H9 (cell line): Measurements from ENCODE around the gene GALNT10. TPM values are rescaled to one million over a fixed set of nuclear protein-coding genes. Genes with fewer than 3 reads are reported as not detected.

Source experiments
- DNase-seq: peaks from one replicate; pipeline ENCODE4 v3.0.0-alpha.2; 2017
- H2AFZ ChIP-seq: one replicate; pipeline ENCODE4 v1.6.1; 2013; ENCODE audit warnings: mild to moderate bottlenecking, low read length, control low read depth, moderate library complexity
- H2AK5ac ChIP-seq: 2 replicates; pipeline ENCODE4 v1.6.1; 2013; ENCODE audit warnings: low read length, control low read depth, mixed read lengths; ENCODE audit not compliant: insufficient read length
- H2BK120ac ChIP-seq: one replicate; pipeline ENCODE4 v1.6.1; 2013; ENCODE audit warnings: low read depth, mild to moderate bottlenecking, low read length, control low read depth, inconsistent platforms; ENCODE audit not compliant: poor library complexity, severe bottlenecking
- H2BK12ac ChIP-seq: 2 replicates; pipeline ENCODE4 v1.6.1; 2013; ENCODE audit warnings: low read length, control low read depth, mixed read lengths, low read depth; ENCODE audit not compliant: insufficient read length
- H2BK15ac ChIP-seq: 2 replicates; pipeline ENCODE4 v1.6.1; 2013; ENCODE audit warnings: low read depth, low read length, control low read depth
- H2BK20ac ChIP-seq: one replicate; pipeline ENCODE4 v1.6.1; 2013; ENCODE audit warnings: low read depth, mild to moderate bottlenecking, low read length, control low read depth, inconsistent platforms; ENCODE audit not compliant: poor library complexity, severe bottlenecking
- H2BK5ac ChIP-seq: 2 replicates; pipeline ENCODE4 v1.6.1; 2013; ENCODE audit warnings: low read length, control low read depth, mixed read lengths; ENCODE audit not compliant: insufficient read length
- H3K14ac ChIP-seq: 2 replicates; pipeline ENCODE4 v1.6.1; 2013; ENCODE audit warnings: low read length, control low read depth; ENCODE audit not compliant: insufficient read depth
- H3K18ac ChIP-seq: 2 replicates; pipeline ENCODE4 v1.6.1; 2013; ENCODE audit warnings: low read depth, mild to moderate bottlenecking, mixed read lengths, low read length, control low read depth; ENCODE audit not compliant: insufficient read length
- H3K23ac ChIP-seq: 2 replicates; pipeline ENCODE4 v1.6.1; 2013; ENCODE audit warnings: low read length, control low read depth, mixed read lengths, low read depth; ENCODE audit not compliant: insufficient read length
- H3K23me2 ChIP-seq: 2 replicates; pipeline ENCODE4 v1.6.1; 2013; ENCODE audit warnings: low read depth, mild to moderate bottlenecking, mixed read lengths, low read length, control low read depth; ENCODE audit not compliant: insufficient read length, poor library complexity, severe bottlenecking
- H3K27ac ChIP-seq: 2 replicates; pipeline ENCODE4 v1.5.1; 2013; ENCODE audit warnings: low read length, control low read depth, mixed read lengths, low read depth; ENCODE audit not compliant: insufficient read length
- H3K27me3 ChIP-seq: 2 replicates; pipeline ENCODE4 v1.6.1; 2013; ENCODE audit warnings: low read length, control low read depth, inconsistent platforms; ENCODE audit not compliant: insufficient read depth
- H3K4ac ChIP-seq: 2 replicates; pipeline ENCODE4 v1.6.1; 2013; ENCODE audit warnings: low read depth, mild to moderate bottlenecking, control low read depth, inconsistent platforms, low read length, moderate library complexity
- H3K4me1 ChIP-seq: 2 replicates; pipeline ENCODE4 v1.6.1; 2013; ENCODE audit warnings: low read length, control low read depth, inconsistent platforms; ENCODE audit not compliant: insufficient read depth
- H3K4me2 ChIP-seq: 2 replicates; pipeline ENCODE4 v1.6.1; 2013; ENCODE audit warnings: low read length, control low read depth, mixed read lengths; ENCODE audit not compliant: insufficient read length, insufficient read depth
- H3K56ac ChIP-seq: 2 replicates; pipeline ENCODE4 v1.6.1; 2013; ENCODE audit warnings: low read depth, mild to moderate bottlenecking, mixed read lengths, low read length, control low read depth; ENCODE audit not compliant: insufficient read length
- H3K79me1 ChIP-seq: 2 replicates; pipeline ENCODE4 v1.6.1; 2013; ENCODE audit warnings: low read depth, mild to moderate bottlenecking, moderate library complexity, low read length, control low read depth, inconsistent platforms; ENCODE audit not compliant: insufficient read depth, poor library complexity, severe bottlenecking
- H3K79me2 ChIP-seq: 2 replicates; pipeline ENCODE4 v1.6.1; 2013; ENCODE audit warnings: low read length, control low read depth, inconsistent platforms; ENCODE audit not compliant: insufficient read depth
- H3K9ac ChIP-seq: 2 replicates; pipeline ENCODE4 v1.6.1; 2013; ENCODE audit warnings: low read length, control low read depth, mixed read lengths; ENCODE audit not compliant: insufficient read length; ENCODE audit errors: extremely low read depth
- H3K9me3 ChIP-seq: one replicate; pipeline ENCODE4 v1.6.1; 2013; ENCODE audit warnings: low read depth, low read length, inconsistent platforms; ENCODE audit not compliant: control insufficient read depth
- H3T11ph ChIP-seq: one replicate; pipeline ENCODE4 v1.6.1; 2013; ENCODE audit warnings: mild to moderate bottlenecking, low read length, control low read depth, inconsistent platforms
- H4K20me1 ChIP-seq: one replicate; pipeline ENCODE4 v1.6.1; 2013; ENCODE audit not compliant: control insufficient read depth, insufficient read length, insufficient read depth
- H4K5ac ChIP-seq: 2 replicates; pipeline ENCODE4 v1.6.1; 2013; ENCODE audit warnings: low read depth, mild to moderate bottlenecking, mixed read lengths, low read length, control low read depth; ENCODE audit not compliant: insufficient read length
- H4K8ac ChIP-seq: replicated peaks from 2 replicates; pipeline ENCODE4 v1.6.1; 2013; ENCODE audit warnings: low read length, control low read depth, mixed read lengths, low read depth; ENCODE audit not compliant: insufficient read length
- H4K91ac ChIP-seq: 2 replicates; pipeline ENCODE4 v1.6.1; 2013; ENCODE audit warnings: low read depth, mild to moderate bottlenecking, moderate library complexity, mixed read lengths, low read length, control low read depth; ENCODE audit not compliant: insufficient read length
- H3K27ac Mint-ChIP-seq, 3 experiments: 2 replicates in 2 of 3; 3 replicates in 1 of 3; pipeline ENCODE4 v1.8.0; 2020 to 2021; ENCODE audit warnings: mixed read lengths in 3 of 3, mild to moderate bottlenecking in 1 of 3, moderate library complexity in 1 of 3
- H3K27me3 Mint-ChIP-seq: 2 replicates; pipeline ENCODE4 v1.8.0; 2021; ENCODE audit warnings: low read depth, mild to moderate bottlenecking, moderate library complexity, mixed read lengths
- H3K36me3 Mint-ChIP-seq, 3 experiments: 2 replicates in 2 of 3; 3 replicates in 1 of 3; pipeline ENCODE4 v1.8.0; 2020 to 2021; ENCODE audit warnings: low read depth in 3 of 3, mixed read lengths in 3 of 3; ENCODE audit not compliant: insufficient read depth in 1 of 3
- H3K4me1 Mint-ChIP-seq, 2 experiments: 2 replicates each; pipeline ENCODE4 v1.8.0; 2020; ENCODE audit warnings: mixed read lengths in 2 of 2
- H3K4me3 Mint-ChIP-seq, 2 experiments: 2 replicates in 1 of 2; 3 replicates in 1 of 2; pipeline ENCODE4 v1.8.0; 2020 to 2021; ENCODE audit warnings: mild to moderate bottlenecking in 2 of 2, mixed read lengths in 2 of 2, moderate library complexity in 1 of 2
- H3K9me3 Mint-ChIP-seq, 2 experiments: 2 replicates in 1 of 2; 3 replicates in 1 of 2; pipeline ENCODE4 v1.8.0; 2020; ENCODE audit warnings: mild to moderate bottlenecking in 2 of 2, mixed read lengths in 2 of 2, moderate library complexity in 1 of 2
- CTCF ChIP-seq: fragments of 200-600 bp; sonication (generic); conservative IDR thresholded peaks from 3 replicates; pipeline ENCODE4 v1.8.0; 2021; ENCODE audit warnings: antibody characterized with exemption, mild to moderate bottlenecking
- WGBS: extraction: QIAGEN DNeasy Blood & Tissue Kit; methylation state at CpG from one replicate; pipeline ENCODE4 v1.1.7; 2013; ENCODE audit warnings: missing lambda C conversion rate, low lambda C conversion rate, mixed read lengths; ENCODE audit not compliant: insufficient read length; ENCODE audit errors: extremely low coverage; 5-methylcytosine and 5-hydroxymethylcytosine counted together
- total RNA-seq: library from RNA; stranded (reverse); gene quantifications from 2 replicates; pipeline ENCODE4 v1.2.1, GENCODE V29; 2021

The GALNT10 gene
- total RNA-seq, 1 experiment from 2014 or later, result 15.4 TPM

GRCh38 chr5:154396128-154396527, 205.6 kb downstream of the GALNT10 start:
- Mint-ChIP-seq H3K36me3 (peaks cover 7 to 15% (median 8%) of the 10 kb centered on the region in 3 experiments; a peak in 5 of 7 replicates), H3K27ac (no peak overlapping the region; a peak in 1 of 7 replicates), H3K4me3 (no peak overlapping the region), H3K4me1 (peaks cover 27 to 30% of the 10 kb centered on the region in 2 experiments), H3K9me3 (no peaks in the 10 kb centered on the region; a peak in 1 of 5 replicates), H3K27me3 (peaks cover 4% of the 10 kb centered on the region; the same call in 1 of the 2 replicates)
- no peaks in the 10 kb centered on the region for H3K9me3 ChIP-seq
- H3K4me2 ChIP-seq, result no peak overlapping the region
- H4K8ac ChIP-seq, result no peak overlapping the region
- no peak overlapping the region for H2BK120ac ChIP-seq
- H3K4me1 ChIP-seq, result peaks cover 2% of the 10 kb centered on the region; the same call in 1 of the 2 replicates
- H3K4ac ChIP-seq, result no peak overlapping the region
- no peak overlapping the region for H2AFZ ChIP-seq
- H3K18ac ChIP-seq, result no peak overlapping the region
- no peak for DNase-seq
- no peak overlapping the region for H3K9ac ChIP-seq
- H3K27ac ChIP-seq, result no peak overlapping the region
- no CpG with 5 or more reads among the region's 3 CpGs for WGBS
- H4K5ac ChIP-seq, result no peak overlapping the region
- no peak overlapping the region for H2BK20ac ChIP-seq
- H3K56ac ChIP-seq, result no peak overlapping the region
- H4K20me1 ChIP-seq, result no peaks in the 10 kb centered on the region
- H3K79me1 ChIP-seq, result no peaks in the 10 kb centered on the region
- H2BK12ac ChIP-seq, result no peak overlapping the region
- H3T11ph ChIP-seq, result no peak overlapping the region
- no peak overlapping the region for H4K91ac ChIP-seq
- no peak overlapping the region for H3K14ac ChIP-seq
- no peaks in the 10 kb centered on the region for H3K23me2 ChIP-seq
- H2BK15ac ChIP-seq, result no peak overlapping the region
- no peak overlapping the region for H2BK5ac ChIP-seq
- no peaks in the 10 kb centered on the region for H3K79me2 ChIP-seq
- TF ChIP-seq CTCF, result no peak
- H3K27me3 ChIP-seq, result no peaks in the 10 kb centered on the region
- H2AK5ac ChIP-seq, result no peak overlapping the region
- no peak overlapping the region for H3K23ac ChIP-seq
